HepG2 (cell line): Measurements from ENCODE around the gene ARHGAP19. TPM values are rescaled to one million over a fixed set of nuclear protein-coding genes. Genes with fewer than 3 reads are reported as not detected.

Source experiments
- ATAC-seq: fragments of 200-7000 bp; cut with Tn5 transposase; 3 replicates; pipeline ENCODE4 v1.9.1; 2020; ENCODE audit warnings: mild to moderate bottlenecking, moderate library complexity
- BruUV-seq: library from RNA; stranded (reverse); fragments of 400-500 nt; replicated peaks from 2 replicates; lab custom pipeline; 2021; lab: Mats Ljungman, UMichigan
- CTCF ChIA-PET: fragments of 300-600 bp; formaldehyde crosslinking; extraction: SDS; loops from one replicate; lab custom pipeline; 2021; ENCODE audit warnings: low total read pairs, inconsistent platforms, low intra/inter-chr PET ratio; lab: Yijun Ruan, JAX
- POLR2A ChIA-PET: fragments of 350-600 bp; sonication (Branson Sonifier 250); formaldehyde crosslinking; loops from one replicate; lab custom pipeline; 2020; ENCODE audit warnings: antibody characterized with exemption, inconsistent platforms; lab: Yijun Ruan, JAX
- DNase-seq: peaks from one replicate; pipeline ENCODE4 v3.0.0-alpha.2; 2015; ENCODE audit warnings: low spot score
- FAIRE-seq: peaks from 3 replicates; lab custom pipeline; 2011; peaks lifted over from hg19 to GRCh38; lab: Jason Lieb, UNC
- H2AFZ ChIP-seq: one replicate; pipeline ENCODE4 v1.6.1; 2011; ENCODE audit warnings: low read length, inconsistent platforms
- H3K27ac ChIP-seq: fragments of 300-600 bp; 3 replicates; pipeline ENCODE4 v1.8.0; 2011; ENCODE audit warnings: mixed run types, mild to moderate bottlenecking, mixed read lengths, low read length, inconsistent platforms; ENCODE audit not compliant: insufficient read depth; ENCODE audit errors: extremely low read length
- H3K27me3 ChIP-seq, 2 experiments: fragments of 200-600 bp in 1 of 2; 2 replicates in 1 of 2; 3 replicates in 1 of 2; pipeline versions ENCODE4 v1.6.0 to v1.8.0; 2011; ENCODE audit warnings: low read length in 2 of 2, mild to moderate bottlenecking in 2 of 2, moderate library complexity in 2 of 2, inconsistent platforms in 1 of 2; ENCODE audit not compliant: insufficient read depth in 2 of 2, control insufficient read depth in 1 of 2
- H3K36me3 ChIP-seq, 2 experiments: fragments of 200-600 bp in 1 of 2; replicated peaks in 1 of 2; 2 replicates in 1 of 2; 3 replicates in 1 of 2; pipeline versions ENCODE4 v1.5.1 to v1.8.0; 2011; ENCODE audit warnings: low read length in 2 of 2, inconsistent platforms in 1 of 2; ENCODE audit not compliant: insufficient read depth in 2 of 2, control insufficient read depth in 1 of 2
- H3K4me1 ChIP-seq: 2 replicates; pipeline ENCODE4 v1.5.1; 2012; ENCODE audit warnings: low read length, inconsistent platforms; ENCODE audit not compliant: insufficient read depth
- H3K4me2 ChIP-seq: 2 replicates; pipeline ENCODE4 v1.6.0; 2011; ENCODE audit warnings: low read depth, low read length, inconsistent platforms
- H3K4me3 ChIP-seq, 3 experiments: fragments of 200-600 bp in 1 of 3; sonication (generic), shearing (Covaris generic) in 1 of 3; replicated peaks in 1 of 3; 2 replicates each; pipeline ENCODE4 v1.5.1; 2011 to 2016; ENCODE audit warnings: low read length in 3 of 3, inconsistent platforms in 2 of 3, low read depth in 2 of 3, mild to moderate bottlenecking in 2 of 3, control low read depth in 1 of 3, mixed read lengths in 1 of 3; ENCODE audit not compliant: insufficient read depth in 1 of 3
- H3K79me2 ChIP-seq: one replicate; pipeline ENCODE4 v1.6.1; 2011; ENCODE audit warnings: low read length, inconsistent platforms; ENCODE audit not compliant: insufficient read depth
- H3K9ac ChIP-seq: 2 replicates; pipeline ENCODE4 v1.6.0; 2011; ENCODE audit warnings: mild to moderate bottlenecking, low read depth, low read length, inconsistent platforms; ENCODE audit not compliant: insufficient read depth
- H3K9me3 ChIP-seq: 2 replicates; pipeline ENCODE4 v1.5.1; 2012; ENCODE audit warnings: mild to moderate bottlenecking, low read length
- H4K20me1 ChIP-seq: 2 replicates; pipeline ENCODE4 v1.6.0; 2011; ENCODE audit warnings: inconsistent platforms, mild to moderate bottlenecking, low read length, moderate library complexity; ENCODE audit not compliant: insufficient read depth
- BRCA1 ChIP-seq: sonication (generic); formaldehyde crosslinking; IDR thresholded peaks from 2 replicates; pipeline ENCODE4 v1.4.0; 2020; ENCODE audit warnings: missing genetic modification reagents
- CHD4 ChIP-seq: fragments of 200-600 bp; sonication (generic); IDR thresholded peaks from 2 replicates; pipeline ENCODE4 v1.7.0; 2017; ENCODE audit warnings: mild to moderate bottlenecking, low read length, borderline replicate concordance
- GATA4 ChIP-seq: sonication (generic); IDR thresholded peaks from 2 replicates; pipeline ENCODE4 v1.6.1; 2016; ENCODE audit warnings: antibody characterized with exemption, low read depth, borderline replicate concordance
- GFI1 ChIP-seq: sonication (generic); formaldehyde crosslinking; IDR thresholded peaks from 2 replicates; pipeline ENCODE4 v1.5.0; 2020; ENCODE audit warnings: missing genetic modification reagents, mild to moderate bottlenecking, borderline replicate concordance
- HOXD1 ChIP-seq: sonication (generic); formaldehyde crosslinking; IDR thresholded peaks from 2 replicates; pipeline ENCODE4 v1.5.0; 2020; ENCODE audit warnings: missing genetic modification reagents
- ZNF225 ChIP-seq: sonication (generic); formaldehyde crosslinking; IDR thresholded peaks from 2 replicates; pipeline ENCODE4 v1.4.0; 2020; ENCODE audit warnings: mild to moderate bottlenecking, missing genetic modification reagents
- ZNF350 ChIP-seq: sonication (generic); formaldehyde crosslinking; IDR thresholded peaks from 2 replicates; pipeline ENCODE4 v1.4.0; 2020; ENCODE audit warnings: mild to moderate bottlenecking, low read depth, missing genetic modification reagents, borderline replicate concordance
- ZSCAN31 ChIP-seq: sonication (generic); formaldehyde crosslinking; IDR thresholded peaks from 2 replicates; pipeline ENCODE4 v1.5.0; 2020; ENCODE audit warnings: low read depth, mild to moderate bottlenecking, missing genetic modification reagents
- WGBS: methylation state at CpG from one replicate; pipeline ENCODE4 v1.1.6; 2017; ENCODE audit warnings: low lambda C conversion rate; 5-methylcytosine and 5-hydroxymethylcytosine counted together
- in situ Hi-C: cut with HindIII; loops from 2 replicates; pipeline ENCODE4 v1.10.0; 2017; ENCODE audit warnings: low pct_unique_long_range_greater_than_20kb; ENCODE audit not compliant: extremely low pct_ligation_motif_present
- intact Hi-C: fragments of 100-400 bp; cut with micrococcal nuclease; formaldehyde crosslinking; loops from one replicate; pipeline ENCODE4 v1.10.0; 2022; ENCODE audit not compliant: unreplicated experiment
- polyA plus RNA-seq, 8 experiments: library from polyadenylated mRNA; depleted of rRNA in 3 of 8; stranded (reverse) in 7 of 8; unstranded in 1 of 8; fragments of >200 nt; fragmentation: Illumina TruSeq in 4 of 8; extraction: Trizol in 4 of 8; gene quantifications; 2 replicates each; pipeline versions ENCODE4 v1.2.1 to v1.2.3, GENCODE V29; 2011 to 2016; ENCODE audit warnings: low read depth in 4 of 8, missing spikeins in 1 of 8, mixed read lengths in 1 of 8; ENCODE audit not compliant: insufficient read depth in 1 of 8
- total RNA-seq, 5 experiments: library from RNA; depleted of rRNA; stranded (reverse); fragments of >200 nt; fragmentation: Illumina TruSeq; extraction: Trizol; gene quantifications; 2 replicates each; pipeline ENCODE4 v1.2.3, GENCODE V29; 2016; ENCODE audit warnings: low read depth in 1 of 5
- TF ChIP-seq, protein P1 (sequence below): sonication (generic); formaldehyde crosslinking; IDR thresholded peaks from 2 replicates; pipeline ENCODE4 v1.9.0; 2022; ENCODE audit warnings: missing genetic modification reagents, mild to moderate bottlenecking, borderline replicate concordance
- TF ChIP-seq, protein P2 (sequence below): sonication (generic); formaldehyde crosslinking; IDR thresholded peaks from 2 replicates; pipeline ENCODE4 v1.9.0; 2021; ENCODE audit warnings: missing genetic modification reagents, borderline replicate concordance

ARHGAP19 gene
- total and polyA plus RNA-seq, 2 of the 13 experiments (the other 11 are each of a cell fraction or from before 2014, with no cell fraction given): 7.6 to 10.0 TPM

DNA sequence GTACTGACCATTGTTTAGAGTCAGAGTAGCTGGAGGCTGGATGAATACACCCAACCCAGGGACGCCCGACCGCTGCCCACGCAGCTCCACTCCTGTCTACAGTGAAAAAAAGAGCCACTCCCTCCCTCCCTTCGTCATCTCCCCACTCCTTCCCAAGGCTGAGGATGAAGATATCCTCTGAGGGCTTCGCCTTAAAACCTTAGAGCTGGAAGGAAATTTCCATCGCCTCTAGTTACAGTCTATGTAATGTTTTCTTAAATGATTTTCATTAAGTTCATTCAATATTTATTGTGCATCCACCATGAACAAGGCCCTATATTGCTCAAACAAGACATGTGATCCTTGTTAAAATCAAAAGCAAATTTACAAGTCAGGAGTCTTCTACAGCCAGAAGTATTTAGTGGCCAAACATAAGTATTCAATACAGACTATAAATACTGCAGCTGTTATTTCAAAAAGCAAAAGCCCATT, 95.4 kb downstream of the ARHGAP19 start:
- no peaks in the 10 kb centered on the region for H3K79me2 ChIP-seq
- H4K20me1 ChIP-seq: no peaks in the 10 kb centered on the region
- H3K4me1 ChIP-seq: peaks cover 7% of the 10 kb centered on the region
- ChIA-PET CTCF (interaction anchor here (1.2 to 2.6 kb wide), 3 partner anchors 17 to 124 kb away, joined by 3 to 19 read pairs (median 8); no protein-coding TSS in a partner anchor), POLR2A (interaction anchor here (1.1 kb wide), 1 partner anchor 40 kb away, joined by 3 read pairs; no protein-coding TSS in a partner anchor)
- no peak overlapping the region for H3K27ac ChIP-seq
- no peak for ATAC-seq
- H3K9ac ChIP-seq: no peak overlapping the region
- no peak overlapping the region for H2AFZ ChIP-seq
- in situ Hi-C loops (no loop called here), intact Hi-C loops (loop anchor here (5.0 kb wide), 1 partner anchor 115 kb away; no protein-coding TSS in a partner anchor)
- no peak overlapping the region for H3K4me2 ChIP-seq
- H3K27me3 ChIP-seq: peaks cover 2 to 31% of the 10 kb centered on the region in 2 experiments
- H3K4me3 ChIP-seq: no peak overlapping the region
- TF ChIP-seq GFI1 (CRISPR knock-in tag): 0 out of 2 replicates have a peak, but pooled peaks have one; percentile 5
- TF ChIP-seq, protein P1, sequence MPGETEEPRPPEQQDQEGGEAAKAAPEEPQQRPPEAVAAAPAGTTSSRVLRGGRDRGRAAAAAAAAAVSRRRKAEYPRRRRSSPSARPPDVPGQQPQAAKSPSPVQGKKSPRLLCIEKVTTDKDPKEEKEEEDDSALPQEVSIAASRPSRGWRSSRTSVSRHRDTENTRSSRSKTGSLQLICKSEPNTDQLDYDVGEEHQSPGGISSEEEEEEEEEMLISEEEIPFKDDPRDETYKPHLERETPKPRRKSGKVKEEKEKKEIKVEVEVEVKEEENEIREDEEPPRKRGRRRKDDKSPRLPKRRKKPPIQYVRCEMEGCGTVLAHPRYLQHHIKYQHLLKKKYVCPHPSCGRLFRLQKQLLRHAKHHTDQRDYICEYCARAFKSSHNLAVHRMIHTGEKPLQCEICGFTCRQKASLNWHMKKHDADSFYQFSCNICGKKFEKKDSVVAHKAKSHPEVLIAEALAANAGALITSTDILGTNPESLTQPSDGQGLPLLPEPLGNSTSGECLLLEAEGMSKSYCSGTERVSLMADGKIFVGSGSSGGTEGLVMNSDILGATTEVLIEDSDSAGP (CRISPR knock-in tag): no peak
- WGBS: 69% methylated on average over 7 of the region's 7 CpGs
- H3K9me3 ChIP-seq: no peaks in the 10 kb centered on the region
- no TSS peak for BruUV-seq
- no peak for DNase-seq
- no peaks in the 10 kb centered on the region for H3K36me3 ChIP-seq
- no peak for FAIRE-seq

DNA sequence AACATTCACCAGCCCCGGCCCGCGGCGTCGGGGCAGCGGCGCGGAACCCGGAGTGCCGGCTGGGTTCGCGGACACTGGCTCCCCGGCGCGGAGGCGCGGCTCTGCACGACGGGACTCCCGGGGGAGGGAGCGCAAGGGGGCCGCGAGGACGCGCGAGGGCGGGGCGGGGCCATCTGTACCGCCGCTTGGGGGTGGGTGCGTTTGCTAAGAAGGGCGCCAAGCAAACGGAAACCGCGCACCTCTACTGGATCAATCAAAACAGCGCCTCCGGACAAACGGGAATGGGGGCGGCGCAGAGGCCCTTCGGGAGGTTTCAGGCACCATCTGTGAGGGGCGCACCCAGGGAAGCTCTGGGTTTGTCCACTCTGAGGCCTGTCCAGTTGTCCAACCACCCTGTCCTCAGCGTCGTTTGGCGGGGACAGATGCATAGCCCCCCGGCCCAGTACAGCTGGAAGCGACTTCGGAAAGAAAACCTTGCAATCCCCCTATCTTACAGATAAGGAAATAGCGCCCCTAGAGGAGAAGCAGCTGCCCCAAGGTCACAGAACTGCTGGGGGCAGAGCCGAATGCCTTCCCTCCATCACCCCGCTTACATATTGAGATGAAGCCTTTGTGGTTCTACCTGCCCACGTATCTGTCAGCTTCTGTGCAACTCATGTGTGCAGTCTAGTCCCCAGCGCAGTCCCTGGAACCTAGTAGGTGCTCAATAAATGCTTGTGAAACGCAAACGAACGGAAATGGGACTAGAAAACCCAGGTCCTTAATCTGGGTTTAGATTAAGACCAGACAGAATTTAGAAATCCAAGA, 96.0 kb downstream of the ARHGAP19 start:
- H3K9me3 ChIP-seq: no peaks in the 10 kb centered on the region
- H2AFZ ChIP-seq: no peak overlapping the region
- POLR2A ChIA-PET: interaction anchor here (1.1 kb wide), 1 partner anchor 39 kb away, joined by 3 read pairs; no protein-coding TSS in a partner anchor
- H4K20me1 ChIP-seq: no peaks in the 10 kb centered on the region
- peaks cover 7% of the 10 kb centered on the region for H3K4me1 ChIP-seq
- no peaks in the 10 kb centered on the region for H3K36me3 ChIP-seq
- intact Hi-C loops: loop anchor here (5.0 kb wide), 1 partner anchor 114 kb away; no protein-coding TSS in a partner anchor
- DNase-seq (peak; percentile 47), ATAC-seq (peak; percentile 82), FAIRE-seq (no peak)
- no peak overlapping the region for H3K27ac ChIP-seq
- no peaks in the 10 kb centered on the region for H3K79me2 ChIP-seq
- peak overlapping the region; percentile 81 for H3K4me2 ChIP-seq
- no TSS peak for BruUV-seq
- in situ Hi-C loops: no loop called here
- H3K27me3 ChIP-seq: peaks cover 2 to 33% of the 10 kb centered on the region in 2 experiments
- H3K4me3 ChIP-seq: peak overlapping the region; percentile 50 to 72 (median 65)
- WGBS: 51% methylated on average over 7 of the region's 56 CpGs
- H3K9ac ChIP-seq: no peak overlapping the region
- CTCF ChIA-PET: interaction anchor here (0.7 to 2.6 kb wide), 5 partner anchors 14 to 123 kb away, joined by 3 to 19 read pairs (median 3); no protein-coding TSS in a partner anchor
- TF ChIP-seq BRCA1 (CRISPR knock-in tag): no peak
- 0 out of 2 replicates have a peak, but pooled peaks have one; percentile 40 for TF ChIP-seq ZNF350 (CRISPR knock-in tag)
- TF ChIP-seq HOXD1 (CRISPR knock-in tag): 0 out of 2 replicates have a peak, but pooled peaks have one; percentile 33
- 0 out of 2 replicates have a peak, but pooled peaks have one; percentile 21 for TF ChIP-seq ZNF225 (CRISPR knock-in tag)
- no peak for TF ChIP-seq GATA4
- TF ChIP-seq CHD4: no peak
- 0 out of 2 replicates have a peak, but pooled peaks have one; percentile 42 for TF ChIP-seq ZSCAN31 (CRISPR knock-in tag)
- TF ChIP-seq, protein P2, sequence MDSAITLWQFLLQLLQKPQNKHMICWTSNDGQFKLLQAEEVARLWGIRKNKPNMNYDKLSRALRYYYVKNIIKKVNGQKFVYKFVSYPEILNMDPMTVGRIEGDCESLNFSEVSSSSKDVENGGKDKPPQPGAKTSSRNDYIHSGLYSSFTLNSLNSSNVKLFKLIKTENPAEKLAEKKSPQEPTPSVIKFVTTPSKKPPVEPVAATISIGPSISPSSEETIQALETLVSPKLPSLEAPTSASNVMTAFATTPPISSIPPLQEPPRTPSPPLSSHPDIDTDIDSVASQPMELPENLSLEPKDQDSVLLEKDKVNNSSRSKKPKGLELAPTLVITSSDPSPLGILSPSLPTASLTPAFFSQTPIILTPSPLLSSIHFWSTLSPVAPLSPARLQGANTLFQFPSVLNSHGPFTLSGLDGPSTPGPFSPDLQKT: no peak
